ENCODE results near the gene OR5AU1. TPM values are rescaled to one million over a fixed set of nuclear protein-coding genes. Genes with fewer than 3 reads are reported as not detected.

OR5AU1 gene
- total RNA-seq, 2 donors from 2014 or later, result not detected

DNA sequence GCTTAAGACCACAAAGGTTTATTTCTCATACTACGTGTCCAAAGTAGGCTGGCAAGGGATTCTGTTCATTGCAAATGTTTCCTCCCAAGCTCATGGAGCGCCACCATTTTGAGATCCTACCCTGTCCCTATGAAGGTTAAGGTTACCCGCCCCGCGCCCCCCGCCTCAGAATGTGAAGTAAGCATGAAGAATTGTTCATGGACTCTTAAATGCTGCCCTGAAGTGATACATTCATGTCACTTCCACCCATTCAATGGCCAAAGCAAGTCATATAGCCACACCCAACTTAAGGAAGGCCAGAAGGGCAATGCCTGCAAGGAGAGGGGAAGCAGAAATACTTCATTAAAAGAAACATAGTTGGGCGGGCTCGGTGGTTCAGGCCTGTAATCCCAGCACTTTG, 50.8 kb downstream of the OR5AU1 start:
- TF ChIP-seq POLR2A (IDR thresholded peaks at IDR 0.05), result no peak
- TF ChIP-seq, protein P1, sequence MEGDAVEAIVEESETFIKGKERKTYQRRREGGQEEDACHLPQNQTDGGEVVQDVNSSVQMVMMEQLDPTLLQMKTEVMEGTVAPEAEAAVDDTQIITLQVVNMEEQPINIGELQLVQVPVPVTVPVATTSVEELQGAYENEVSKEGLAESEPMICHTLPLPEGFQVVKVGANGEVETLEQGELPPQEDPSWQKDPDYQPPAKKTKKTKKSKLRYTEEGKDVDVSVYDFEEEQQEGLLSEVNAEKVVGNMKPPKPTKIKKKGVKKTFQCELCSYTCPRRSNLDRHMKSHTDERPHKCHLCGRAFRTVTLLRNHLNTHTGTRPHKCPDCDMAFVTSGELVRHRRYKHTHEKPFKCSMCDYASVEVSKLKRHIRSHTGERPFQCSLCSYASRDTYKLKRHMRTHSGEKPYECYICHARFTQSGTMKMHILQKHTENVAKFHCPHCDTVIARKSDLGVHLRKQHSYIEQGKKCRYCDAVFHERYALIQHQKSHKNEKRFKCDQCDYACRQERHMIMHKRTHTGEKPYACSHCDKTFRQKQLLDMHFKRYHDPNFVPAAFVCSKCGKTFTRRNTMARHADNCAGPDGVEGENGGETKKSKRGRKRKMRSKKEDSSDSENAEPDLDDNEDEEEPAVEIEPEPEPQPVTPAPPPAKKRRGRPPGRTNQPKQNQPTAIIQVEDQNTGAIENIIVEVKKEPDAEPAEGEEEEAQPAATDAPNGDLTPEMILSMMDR (IDR thresholded peaks at IDR 0.05), result no peak
- no peak overlapping the region for H3K4me3 ChIP-seq

More for the DNA sequence above, 50.8 kb downstream of the OR5AU1 start:
- WGBS, 2 donors, result 77 to 82% methylated on average over 8 of the region's 8 CpGs
- peak overlapping the region; percentile 94 to 100 (median 96) for H3K27ac ChIP-seq
- intact Hi-C loops (cut with DNase I), result no loop called here
- peaks cover 37% of the 10 kb centered on the region for H3K4me1 ChIP-seq
- no peaks in the 10 kb centered on the region for H3K9me3 ChIP-seq
- ATAC-seq (no peak), DNase-seq (no peak)
- H3K36me3 ChIP-seq (replicated peaks in 1 of 2; ENCODE audit: insufficient read depth in 1 of 2, low read depth in 2 of 2), result no peaks in the 10 kb centered on the region
- no peaks in the 10 kb centered on the region for H3K27me3 ChIP-seq

Small RNAs within 50 kb of the gene (small RNA-seq; reads per million reads assigned to genes)
- not detected for gene RNU6-252P

Other genes starting within 250 kb of the OR5AU1 start
- gene RNASE2, start 200.6 kb downstream of the OR5AU1 start, total RNA-seq, result not detected
- gene METTL17, start 166.1 kb downstream of the OR5AU1 start, total RNA-seq, result 10 to 100 TPM; 39.2 to 73.7 TPM
- not detected for gene SLC39A2, start 156.8 kb downstream of the OR5AU1 start, total RNA-seq
- gene NDRG2, start 131.0 kb downstream of the OR5AU1 start, total RNA-seq, result 100 to 1,000 TPM; 133 to 178 TPM
- gene TPPP2, start 125.8 kb downstream of the OR5AU1 start, total RNA-seq, result 1 to 10 TPM in 1 of 2 donors, not detected in 1; 1.3 TPM
- not detected for gene RNASE13, start 121.3 kb downstream of the OR5AU1 start, total RNA-seq
- 1 to 10 TPM in 1 of 2 donors, not detected in 1; 1.0 TPM for gene RNASE7, start 113.7 kb downstream of the OR5AU1 start, total RNA-seq
- not detected for gene RNASE8, start 98.2 kb downstream of the OR5AU1 start, total RNA-seq
- 100 to 1,000 TPM in 1 of 2 donors, 10 to 100 TPM in 1; 58.4 to 142 TPM for gene ARHGEF40, start 85.8 kb downstream of the OR5AU1 start, total RNA-seq
- gene ZNF219, start 57.4 kb downstream of the OR5AU1 start, total RNA-seq, result 10 to 100 TPM; 28.3 to 39.2 TPM
- gene TMEM253, start 55.0 kb downstream of the OR5AU1 start, total RNA-seq, result 1 to 10 TPM in 1 of 2 donors, not detected in 1; 1.3 TPM
- gene HNRNPC, start 113.4 kb upstream of the OR5AU1 start, total RNA-seq, result 100 to 1,000 TPM; 245 to 251 TPM
- not detected for gene RPGRIP1, start 124.0 kb upstream of the OR5AU1 start, total RNA-seq
- 10 to 100 TPM; 34.6 to 37.1 TPM for gene SUPT16H, start 228.0 kb upstream of the OR5AU1 start, total RNA-seq